IPS-20b (cell line): Measurements from ENCODE around the gene BCHE.

ENCODE experiments used
- H3K27ac ChIP-seq: one replicate; pipeline ENCODE4 v1.5.1; 2013; ENCODE audit warnings: low read length
- H3K27me3 ChIP-seq: 2 replicates; pipeline ENCODE4 v1.6.1; 2013; ENCODE audit warnings: mild to moderate bottlenecking, low read length, inconsistent platforms; ENCODE audit not compliant: insufficient read depth
- H3K36me3 ChIP-seq: 2 replicates; pipeline ENCODE4 v1.6.1; 2013; ENCODE audit warnings: low read depth, mild to moderate bottlenecking, inconsistent platforms, low read length, moderate library complexity; ENCODE audit not compliant: insufficient read depth
- H3K4me1 ChIP-seq: 2 replicates; pipeline ENCODE4 v1.6.1; 2013; ENCODE audit warnings: mild to moderate bottlenecking, control low read depth, inconsistent platforms, low read length, moderate library complexity; ENCODE audit not compliant: insufficient read depth
- H3K4me3 ChIP-seq: 2 replicates; pipeline ENCODE4 v1.5.1; 2013; ENCODE audit warnings: mild to moderate bottlenecking, low read length, inconsistent platforms
- H3K9ac ChIP-seq: 2 replicates; pipeline ENCODE4 v1.6.1; 2013; ENCODE audit warnings: low read depth, mild to moderate bottlenecking, inconsistent platforms, low read length, moderate library complexity
- H3K9me3 ChIP-seq: 2 replicates; pipeline ENCODE4 v1.6.1; 2013; ENCODE audit warnings: mild to moderate bottlenecking, low read depth, low read length, inconsistent platforms; ENCODE audit not compliant: insufficient read depth

BCHE gene

GRCh38 chr3:165778891-165779290 is 58.3 kb downstream of the BCHE start:
- Histone ChIP-seq H3K4me1 (no peaks in the 10 kb centered on the region), H3K4me3 (no peak overlapping the region), H3K9ac (no peak overlapping the region), H3K36me3 (no peaks in the 10 kb centered on the region), H3K27me3 (no peaks in the 10 kb centered on the region), H3K27ac (no peak overlapping the region), H3K9me3 (no peaks in the 10 kb centered on the region)

GRCh38 chr3:165778456-165778855 is 58.8 kb downstream of the BCHE start:
- Histone ChIP-seq H3K27me3 (no peaks in the 10 kb centered on the region), H3K9me3 (no peaks in the 10 kb centered on the region), H3K9ac (no peak overlapping the region), H3K4me1 (no peaks in the 10 kb centered on the region), H3K36me3 (no peaks in the 10 kb centered on the region), H3K4me3 (no peak overlapping the region), H3K27ac (no peak overlapping the region)

- no peaks in the 10 kb centered on the region for H3K9me3 ChIP-seq
- H3K9ac ChIP-seq, result no peak overlapping the region
- H3K4me1 ChIP-seq, result no peaks in the 10 kb centered on the region
These were observed 61.4 kb downstream of the BCHE start for GRCh38 chr3:165775824-165776223.

GRCh38 chr3:165770781-165771180 is 66.4 kb downstream of the BCHE start:
- H3K9me3 ChIP-seq, result no peaks in the 10 kb centered on the region
- H3K4me1 ChIP-seq, result 0 out of 2 replicates have a peak, but pooled peaks cover 5% of the 10 kb centered on the region
- no peak overlapping the region for H3K4me3 ChIP-seq
- H3K27me3 ChIP-seq, result no peaks in the 10 kb centered on the region
- H3K9ac ChIP-seq, result no peak overlapping the region
- no peak overlapping the region for H3K27ac ChIP-seq
- H3K36me3 ChIP-seq, result no peaks in the 10 kb centered on the region

More at GRCh38 chr3:165775824-165776223, 61.4 kb downstream of the BCHE start:
- no peaks in the 10 kb centered on the region for H3K27me3 ChIP-seq
- H3K4me3 ChIP-seq, result no peak overlapping the region
- no peaks in the 10 kb centered on the region for H3K36me3 ChIP-seq
- H3K27ac ChIP-seq, result no peak overlapping the region

- no peak overlapping the region for H3K4me3 ChIP-seq
- no peaks in the 10 kb centered on the region for H3K27me3 ChIP-seq
- 0 out of 2 replicates have a peak, but pooled peaks cover 5% of the 10 kb centered on the region for H3K4me1 ChIP-seq
- H3K27ac ChIP-seq, result no peak overlapping the region
- no peaks in the 10 kb centered on the region for H3K36me3 ChIP-seq
- H3K9me3 ChIP-seq, result no peaks in the 10 kb centered on the region
- no peak overlapping the region for H3K9ac ChIP-seq
These were observed 68.5 kb downstream of the BCHE start for GRCh38 chr3:165768680-165769079.

- H3K4me3 ChIP-seq, result no peak overlapping the region
- peaks cover 4% of the 10 kb centered on the region; the same call in 1 of the 2 replicates for H3K4me1 ChIP-seq
- no peaks in the 10 kb centered on the region for H3K36me3 ChIP-seq
- H3K27ac ChIP-seq, result no peak overlapping the region
- H3K9me3 ChIP-seq, result no peaks in the 10 kb centered on the region
- H3K9ac ChIP-seq, result no peak overlapping the region
- H3K27me3 ChIP-seq, result no peaks in the 10 kb centered on the region
These were observed 78.2 kb downstream of the BCHE start for GRCh38 chr3:165759041-165759440.

GRCh38 chr3:165755571-165755970 is 81.7 kb downstream of the BCHE start:
- H3K27ac ChIP-seq, result no peak overlapping the region
- no peak overlapping the region for H3K4me3 ChIP-seq
- no peak overlapping the region for H3K9ac ChIP-seq
- no peaks in the 10 kb centered on the region for H3K4me1 ChIP-seq
- H3K36me3 ChIP-seq, result no peaks in the 10 kb centered on the region
- no peaks in the 10 kb centered on the region for H3K9me3 ChIP-seq
- H3K27me3 ChIP-seq, result no peaks in the 10 kb centered on the region

GRCh38 chr3:165754219-165755007 is 82.8 kb downstream of the BCHE start:
- Histone ChIP-seq H3K27me3 (no peaks in the 10 kb centered on the region), H3K4me1 (no peaks in the 10 kb centered on the region), H3K27ac (no peak overlapping the region), H3K9me3 (no peaks in the 10 kb centered on the region), H3K9ac (no peak overlapping the region), H3K4me3 (no peak overlapping the region), H3K36me3 (no peaks in the 10 kb centered on the region)

- Histone ChIP-seq H3K4me1 (no peaks in the 10 kb centered on the region), H3K4me3 (no peak overlapping the region), H3K9me3 (no peaks in the 10 kb centered on the region), H3K27me3 (no peaks in the 10 kb centered on the region), H3K27ac (no peak overlapping the region), H3K9ac (no peak overlapping the region), H3K36me3 (no peaks in the 10 kb centered on the region)
These were observed 83.7 kb downstream of the BCHE start for GRCh38 chr3:165753560-165753959.

GRCh38 chr3:165751637-165752036 is 85.6 kb downstream of the BCHE start:
- H3K9ac ChIP-seq, result no peak overlapping the region
- H3K4me1 ChIP-seq, result no peaks in the 10 kb centered on the region
- H3K4me3 ChIP-seq, result no peak overlapping the region
- H3K36me3 ChIP-seq, result no peaks in the 10 kb centered on the region
- H3K27ac ChIP-seq, result no peak overlapping the region
- H3K27me3 ChIP-seq, result no peaks in the 10 kb centered on the region
- H3K9me3 ChIP-seq, result no peaks in the 10 kb centered on the region

GRCh38 chr3:165749821-165750220 is 87.4 kb downstream of the BCHE start:
- no peak overlapping the region for H3K9ac ChIP-seq
- no peaks in the 10 kb centered on the region for H3K9me3 ChIP-seq
- no peaks in the 10 kb centered on the region for H3K4me1 ChIP-seq
- H3K4me3 ChIP-seq, result no peak overlapping the region
- no peak overlapping the region for H3K27ac ChIP-seq
- no peaks in the 10 kb centered on the region for H3K36me3 ChIP-seq
- H3K27me3 ChIP-seq, result no peaks in the 10 kb centered on the region

- H3K4me3 ChIP-seq, result no peak overlapping the region
- H3K9me3 ChIP-seq, result no peaks in the 10 kb centered on the region
- H3K9ac ChIP-seq, result no peak overlapping the region
- no peaks in the 10 kb centered on the region for H3K36me3 ChIP-seq
- H3K27me3 ChIP-seq, result no peaks in the 10 kb centered on the region
- no peak overlapping the region for H3K27ac ChIP-seq
- H3K4me1 ChIP-seq, result no peaks in the 10 kb centered on the region
These were observed 88.0 kb downstream of the BCHE start for GRCh38 chr3:165749241-165749640.
